Mammary epithelial cell (primary cell): ENCODE measurements around the gene COL6A1.

Source experiments
- CTCF ChIP-seq, 2 donors: IDR thresholded peaks in 1 of 2; conservative IDR thresholded peaks in 1 of 2; 2 replicates each; pipeline ENCODE4 v1.5.1; 2011 to 2012; ENCODE audit warnings: inconsistent platforms in 2 of 2, low read length in 2 of 2, mild to moderate bottlenecking in 2 of 2, control low read depth in 1 of 2, low read depth in 1 of 2; ENCODE audit not compliant: insufficient read depth in 1 of 2; ENCODE audit errors: extremely low read depth in 1 of 2
- EZH2 ChIP-seq: IDR thresholded peaks from 2 replicates; pipeline ENCODE4 v1.6.1; 2012; ENCODE audit warnings: low read length, inconsistent platforms, borderline replicate concordance

GRCh38 chr21:45992301-45993209, 11.0 kb downstream of the COL6A1 start:
- TF ChIP-seq CTCF (conservative IDR thresholded peaks at IDR 0.05 in 1 of 2, IDR thresholded peaks at IDR 0.05 in 1 of 2; ENCODE audit: extremely low read depth in 1 of 2, insufficient read depth in 1 of 2, low read depth in 1 of 2, low read length in 2 of 2) (no peak), EZH2 (no peak)
